Amniotic epithelial cell (primary cell): ENCODE data around the gene SLC7A1.

ENCODE experiments used
- DNase-seq: peaks from one replicate; pipeline ENCODE4 v3.0.0-alpha.2; 2010; ENCODE audit warnings: low read depth

SLC7A1 gene

DNA sequence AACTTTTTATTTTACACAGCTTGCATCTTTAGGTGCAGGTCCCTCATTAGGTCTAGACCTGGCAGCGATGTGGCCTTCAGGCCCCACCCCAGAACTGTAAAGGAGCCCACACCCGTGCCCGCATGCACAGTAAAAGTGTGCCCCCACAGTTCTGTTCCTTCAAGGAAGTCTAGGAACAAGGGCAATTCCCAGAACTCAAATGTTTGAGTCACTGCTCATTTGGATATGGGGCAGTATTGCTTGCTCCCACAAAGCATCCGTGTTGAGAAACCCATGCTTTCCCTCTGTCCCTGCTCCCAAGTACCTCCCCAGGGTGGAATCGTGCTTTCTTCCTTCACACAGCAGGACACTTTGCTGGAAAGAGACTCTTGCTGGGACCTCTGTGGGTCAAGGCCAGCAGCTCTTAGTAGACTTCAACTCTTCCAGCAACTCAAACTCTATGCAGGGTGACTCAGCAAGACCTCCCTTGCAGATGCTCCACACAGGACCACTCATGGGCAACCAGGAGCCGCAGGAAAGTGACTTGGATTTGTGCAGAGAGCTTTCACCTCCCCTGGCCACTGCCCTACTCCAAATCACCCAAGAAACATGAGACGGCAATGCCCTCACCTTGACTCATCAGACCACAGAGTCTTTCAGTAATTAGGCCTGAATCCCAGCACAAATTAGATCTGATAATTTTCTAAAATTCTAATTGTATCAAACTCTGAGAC is 12.3 kb downstream of the SLC7A1 start:
- DNase-seq = peak; percentile 57

DNA sequence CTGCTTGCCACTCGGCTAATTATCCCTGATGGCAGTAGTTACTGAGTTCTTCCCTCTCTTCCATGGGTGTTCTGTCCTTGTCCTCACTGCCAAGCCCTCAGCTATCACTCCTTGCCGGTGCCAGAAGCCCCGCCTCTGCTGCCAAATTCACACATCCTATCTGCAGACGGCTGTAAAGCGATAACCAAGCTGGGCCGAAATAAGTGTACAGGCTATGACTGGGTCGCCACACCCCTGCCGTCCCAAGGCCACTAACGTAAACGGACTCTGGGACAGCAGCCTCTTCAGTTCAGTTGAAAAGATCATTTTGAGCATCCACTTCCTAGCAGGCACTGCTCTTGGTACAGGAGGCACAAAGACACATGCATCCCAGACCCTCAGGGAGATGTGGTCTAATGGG is 13.3 kb downstream of the SLC7A1 start:
- no peak for DNase-seq

DNA sequence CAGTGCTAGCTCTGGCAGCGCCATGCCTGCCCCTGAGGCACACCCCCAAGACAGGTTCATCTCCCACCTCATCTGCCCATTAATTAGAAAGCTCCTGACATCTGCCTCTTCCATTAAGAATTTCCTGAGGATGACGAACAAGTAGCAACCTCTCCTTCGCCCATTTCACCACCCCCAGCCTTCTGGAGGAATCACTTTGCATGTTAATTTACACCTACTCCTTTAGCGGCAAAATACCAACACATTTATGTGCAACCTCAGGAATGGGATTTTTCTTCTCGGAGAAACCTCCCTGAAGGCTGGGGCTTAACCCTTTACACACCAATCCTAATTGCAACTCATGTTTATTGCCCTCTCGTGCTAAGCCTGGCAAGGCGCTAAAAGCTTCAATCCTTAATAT is 13.8 kb downstream of the SLC7A1 start:
- no peak for DNase-seq

DNA sequence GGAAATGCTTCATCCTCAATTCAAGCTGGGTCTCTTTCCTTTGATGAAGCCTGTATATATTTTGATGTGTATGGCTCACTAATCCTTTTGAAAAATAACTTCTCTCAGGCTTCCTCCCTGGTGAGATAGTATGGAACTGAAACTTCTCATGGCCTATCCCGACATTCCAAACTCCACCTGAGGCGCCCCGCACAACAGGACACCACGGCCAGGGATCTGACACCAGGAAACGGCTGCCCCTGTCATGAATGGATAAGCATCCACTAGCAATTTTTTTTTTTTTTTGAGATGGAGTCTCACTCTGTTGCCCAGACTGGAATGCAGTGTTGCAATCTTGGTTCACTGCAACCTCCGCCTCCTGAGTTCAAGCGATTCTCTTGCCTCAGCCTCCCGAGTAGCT is 16.4 kb downstream of the SLC7A1 start:
- DNase-seq = no peak

DNA sequence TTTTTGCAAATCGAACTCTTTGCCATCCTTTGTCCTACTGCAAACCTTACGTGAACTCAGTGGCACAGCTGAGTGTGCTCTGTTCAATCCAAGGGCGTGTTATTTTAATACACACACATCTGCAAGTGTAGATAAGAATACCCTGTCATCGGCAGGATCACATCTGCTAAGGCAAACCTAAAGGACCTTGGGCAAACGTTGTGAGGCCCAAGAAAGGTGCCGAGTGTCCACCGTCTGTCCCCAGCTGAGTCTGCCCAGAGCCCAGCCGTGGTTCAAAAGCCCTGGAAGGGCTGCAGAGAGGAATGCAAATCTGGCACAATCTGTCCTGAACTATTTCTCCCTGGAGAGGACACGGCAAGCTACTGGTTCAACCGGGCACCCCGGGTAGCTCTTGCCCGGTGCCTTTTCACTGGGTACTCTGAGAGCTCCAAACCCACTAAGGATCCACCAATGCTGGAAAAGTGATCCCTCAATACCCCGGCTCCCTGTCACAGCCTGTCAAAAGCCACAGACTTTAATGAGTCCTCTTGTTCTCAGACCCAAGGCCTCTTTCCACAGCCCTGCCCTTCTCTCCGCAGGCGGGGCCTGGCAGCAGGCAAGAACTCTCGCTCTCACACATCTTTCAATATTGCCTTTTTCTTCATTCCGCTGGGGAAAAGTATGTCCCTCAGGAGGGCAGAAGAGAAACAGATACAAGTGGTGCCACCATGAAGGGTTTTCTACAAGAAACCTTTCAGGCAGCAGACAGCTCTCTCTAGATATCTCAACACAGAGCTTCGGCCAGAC is 17.0 kb downstream of the SLC7A1 start:
- DNase-seq = no peak

DNA sequence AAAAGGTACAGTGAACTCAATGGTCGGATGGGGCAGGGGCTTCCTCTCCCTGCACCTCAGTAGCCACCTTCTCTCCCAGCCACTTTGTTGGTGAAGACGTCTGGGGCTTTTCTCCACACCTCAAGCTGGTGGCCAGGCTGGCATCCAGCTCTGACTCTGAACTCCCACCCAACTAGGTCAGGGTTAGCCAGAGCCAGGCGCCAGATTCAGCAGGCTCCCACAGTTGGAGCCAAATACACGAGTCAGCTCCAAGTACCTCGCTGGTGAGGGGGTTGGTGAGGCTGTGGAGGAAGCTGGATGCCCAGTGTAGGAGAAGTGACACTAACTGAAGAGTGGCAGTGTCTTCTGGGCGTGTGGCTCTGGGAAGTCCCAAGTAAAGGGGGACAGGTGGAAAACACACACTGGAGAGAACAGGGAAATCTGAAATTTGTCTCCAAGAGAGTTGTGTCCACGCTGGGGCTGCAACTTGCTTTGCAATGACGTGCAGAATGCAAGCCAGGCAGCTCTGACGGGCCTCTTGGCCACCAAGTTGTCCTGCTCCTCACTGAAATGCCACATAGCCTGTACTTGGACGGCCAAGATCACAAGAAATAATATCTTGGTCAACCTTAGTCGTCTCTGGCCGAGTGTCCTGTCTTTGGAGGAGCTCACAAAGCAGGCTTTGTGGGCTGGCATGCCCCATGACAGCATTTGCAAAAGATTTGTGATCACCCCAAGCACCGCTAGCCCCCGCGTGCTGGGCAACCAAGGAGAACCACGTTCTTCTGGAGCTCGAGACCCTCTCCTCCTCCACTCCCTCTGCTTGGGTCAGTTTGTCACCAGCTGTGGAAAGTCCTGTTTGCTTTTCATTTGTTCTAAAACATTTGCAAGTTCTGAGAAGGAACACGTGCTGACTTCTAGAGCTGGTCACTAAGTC is 18.1 kb downstream of the SLC7A1 start:
- peak; percentile 57 for DNase-seq

DNA sequence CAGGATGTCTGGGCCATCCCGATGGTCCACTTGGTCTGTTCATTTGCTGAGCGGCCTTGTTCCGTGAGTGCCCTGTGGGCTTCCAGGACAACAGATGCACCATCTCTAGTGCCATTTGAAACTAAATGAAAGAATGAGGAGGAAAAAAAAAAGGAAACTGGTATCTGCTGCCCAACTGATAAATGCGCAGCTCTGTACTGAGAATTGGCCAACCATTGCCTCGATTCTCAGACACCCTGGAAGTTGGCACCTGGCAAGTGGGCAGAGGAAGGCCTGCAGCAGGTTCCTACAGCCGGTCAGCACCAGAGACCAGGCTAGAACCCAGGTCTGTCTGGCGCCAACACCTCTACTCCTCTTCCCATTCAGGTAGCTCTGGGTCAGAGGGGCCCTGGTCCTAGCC is 18.9 kb downstream of the SLC7A1 start:
- no peak for DNase-seq

DNA sequence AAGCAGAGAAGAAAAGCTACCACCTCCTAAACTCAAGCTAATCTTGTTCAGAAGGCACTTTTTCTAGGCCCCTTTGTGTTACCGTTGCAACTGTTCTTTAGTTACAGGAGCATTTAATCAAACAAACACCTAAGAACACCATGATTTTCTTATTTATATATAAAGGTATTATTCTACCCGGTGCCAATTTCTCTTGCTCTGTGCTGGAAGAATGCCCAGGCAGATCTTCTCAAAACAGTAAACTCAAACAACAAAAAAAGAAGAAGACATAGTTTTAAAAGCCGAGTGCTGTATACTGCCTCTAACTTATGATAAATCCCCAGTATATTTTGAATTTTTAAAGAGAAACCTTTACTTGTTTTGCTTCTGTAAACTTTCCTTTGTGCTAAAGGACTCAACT is 20.4 kb downstream of the SLC7A1 start:
- no peak for DNase-seq

DNA sequence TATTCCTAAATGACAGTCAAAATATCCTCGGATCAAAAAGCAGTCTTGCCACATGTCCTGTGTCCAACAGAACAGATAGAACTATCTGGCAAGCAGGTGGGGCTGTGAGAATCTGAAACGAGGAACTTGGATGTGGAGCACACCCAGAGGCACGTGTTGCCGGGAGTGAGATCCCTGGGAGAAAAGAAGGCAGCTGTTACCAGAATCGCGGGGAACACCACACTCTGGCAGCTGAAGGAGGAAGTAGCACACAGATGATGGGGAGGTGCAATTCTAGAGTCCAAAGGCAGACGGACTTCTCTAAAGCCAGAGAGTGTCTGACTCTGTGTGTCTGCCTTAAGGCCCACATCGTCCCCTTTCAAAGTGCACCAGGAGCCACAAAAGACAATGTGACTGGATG is 22.3 kb downstream of the SLC7A1 start:
- no peak for DNase-seq

DNA sequence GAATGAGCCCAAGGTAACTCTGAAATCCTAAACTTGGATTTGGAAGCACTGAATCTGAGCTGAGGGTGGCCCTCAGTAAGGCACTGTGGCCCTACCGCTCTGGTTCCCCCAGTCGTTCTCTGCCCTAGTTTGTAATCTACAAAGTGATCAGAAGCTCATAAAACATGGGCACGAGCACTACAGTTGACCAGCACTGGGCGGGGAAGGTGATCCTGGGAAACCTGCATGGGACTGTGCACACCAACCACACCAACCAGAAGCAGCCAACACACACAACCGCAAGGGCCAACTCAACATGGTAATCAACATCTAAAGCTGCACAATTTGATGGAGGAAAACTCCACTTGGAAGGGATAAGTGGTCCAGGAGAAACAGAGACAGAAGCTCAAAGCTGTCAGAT is 22.9 kb downstream of the SLC7A1 start:
- no peak for DNase-seq

DNA sequence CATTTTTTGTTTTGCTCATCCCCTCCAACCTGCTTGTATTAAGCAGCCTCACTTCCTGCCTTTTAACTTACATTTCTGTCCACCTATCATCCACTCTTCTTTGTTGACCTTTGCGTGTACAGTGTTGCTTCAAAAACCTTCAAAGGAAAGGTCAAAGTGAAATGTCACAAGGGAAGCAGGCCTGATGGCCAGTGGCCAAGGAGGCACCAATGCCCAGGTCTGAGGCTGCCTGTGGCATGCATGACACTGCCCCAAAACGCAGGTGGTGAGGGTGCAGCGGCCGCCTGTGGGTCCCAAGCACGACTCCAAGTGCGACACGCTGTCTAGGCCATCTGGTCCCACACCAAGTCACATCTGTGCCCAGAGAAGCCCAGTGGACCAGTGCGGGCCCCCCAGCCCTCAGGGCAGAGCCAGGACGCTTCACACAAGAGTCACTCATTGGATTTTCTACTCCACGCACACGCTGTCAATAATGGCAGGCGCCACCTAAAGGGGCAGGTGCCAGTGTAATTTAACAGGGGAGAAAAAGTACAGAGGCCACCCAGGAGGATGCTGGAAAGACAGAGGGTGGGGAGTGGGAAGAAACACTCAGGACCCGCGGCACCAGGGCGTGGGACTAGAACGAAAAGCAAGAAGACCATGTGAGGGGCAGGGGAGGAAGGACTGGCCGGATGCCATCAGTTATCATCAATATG is 23.5 kb downstream of the SLC7A1 start:
- no peak for DNase-seq

DNA sequence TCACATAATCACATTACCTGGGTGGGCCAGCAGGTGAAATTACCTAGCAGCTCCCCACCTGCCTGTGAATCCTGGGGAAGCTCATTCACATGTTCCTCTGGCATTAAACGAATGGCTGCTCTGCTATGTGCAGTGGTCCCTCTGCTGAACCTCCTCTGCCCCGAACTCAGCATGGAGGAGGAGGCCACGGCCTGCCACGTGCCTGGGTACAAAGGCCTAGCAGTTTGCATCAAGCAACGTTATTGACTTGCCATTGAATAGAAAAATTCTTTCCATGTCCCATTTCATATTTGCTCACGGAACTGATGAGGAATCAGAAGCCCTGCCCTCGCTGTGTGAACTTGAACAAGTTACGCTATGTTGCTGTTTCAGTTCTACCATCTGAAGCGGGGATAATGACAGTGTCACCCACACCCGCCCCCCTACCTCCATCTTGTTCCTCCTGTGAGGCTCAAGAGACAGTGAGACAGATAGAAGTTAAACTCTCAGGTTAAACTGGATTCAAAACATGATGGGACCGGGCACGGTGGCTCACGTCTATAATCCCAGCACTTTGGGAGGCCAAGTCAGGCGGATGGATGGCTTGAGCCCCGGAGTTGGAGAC is 25.3 kb downstream of the SLC7A1 start:
- no peak for DNase-seq

DNA sequence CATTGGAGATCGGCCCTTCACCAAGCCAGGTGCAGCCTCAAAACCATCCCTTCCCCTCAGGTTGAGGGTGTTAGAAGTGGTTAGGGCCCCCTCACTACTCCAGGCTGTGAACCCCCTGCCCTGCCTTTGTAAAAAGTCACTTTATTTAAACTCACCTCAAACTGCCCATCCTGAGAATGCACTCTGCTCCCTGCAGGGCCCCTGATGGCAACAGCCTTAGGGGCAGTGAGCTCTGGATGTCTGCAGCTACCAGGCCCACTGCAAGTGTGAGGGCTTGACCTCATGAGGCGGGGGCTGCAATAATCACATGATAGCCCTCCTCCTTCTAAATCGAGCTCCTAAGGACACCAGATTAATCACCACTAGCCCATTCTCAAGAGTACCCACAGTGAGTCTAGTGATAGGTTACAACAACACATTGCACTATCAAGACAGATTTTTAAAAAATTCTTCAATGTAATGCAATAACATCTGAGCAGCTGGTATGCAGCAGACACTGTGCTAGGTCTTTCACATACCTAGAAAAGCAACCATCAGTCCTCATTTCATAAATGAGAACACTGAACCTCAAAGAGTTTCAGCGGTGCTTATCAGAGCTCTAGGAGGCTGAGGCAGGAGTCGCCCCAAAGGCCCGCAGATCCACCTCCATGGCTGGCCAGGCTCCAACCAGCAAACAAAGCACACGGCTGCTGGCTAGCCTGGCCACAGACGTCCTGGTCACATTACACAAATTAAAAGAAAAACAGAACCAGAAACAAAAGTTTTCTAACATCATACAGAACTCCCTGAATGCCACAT is 26.0 kb downstream of the SLC7A1 start:
- DNase-seq = peak; percentile 52

DNA sequence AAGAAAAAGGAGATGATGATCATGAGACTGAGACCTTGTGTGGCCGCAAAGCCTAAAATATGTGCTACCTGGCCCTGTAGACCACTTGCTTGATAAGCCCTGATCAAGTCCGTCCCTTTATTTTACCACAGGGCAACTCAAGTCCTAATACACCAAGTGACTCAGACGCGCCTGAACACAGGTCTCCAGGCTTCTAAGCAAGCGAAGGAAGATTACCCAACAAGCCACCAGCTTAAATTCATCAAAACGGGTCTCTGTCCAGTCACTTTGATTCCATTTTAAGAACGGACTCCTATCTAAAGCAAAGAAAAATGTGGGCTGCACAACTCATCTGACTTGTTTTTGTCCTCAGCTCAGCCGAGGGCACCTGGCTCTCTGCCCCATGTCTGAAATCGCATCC is 26.8 kb downstream of the SLC7A1 start:
- peak; percentile 43 for DNase-seq

DNA sequence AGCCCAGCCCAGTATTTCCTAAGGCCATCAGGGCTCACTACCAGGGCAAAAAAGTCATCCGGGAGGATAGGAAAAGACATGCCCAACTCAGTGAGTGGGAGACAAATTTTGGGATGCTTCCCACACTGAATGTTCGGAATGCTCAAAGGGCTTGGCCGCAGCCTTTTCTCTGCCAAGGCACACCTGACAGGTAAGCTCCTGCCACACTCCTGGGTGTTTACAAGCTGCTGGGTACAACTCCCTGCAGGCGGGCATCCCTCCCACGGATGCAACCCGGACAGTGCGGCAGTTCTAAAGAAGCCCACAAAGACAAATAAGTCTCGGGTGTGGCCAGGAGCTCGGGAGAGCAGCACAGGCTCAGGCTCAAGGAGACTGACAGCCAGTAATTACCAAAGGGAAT is 28.1 kb downstream of the SLC7A1 start:
- DNase-seq = no peak

DNA sequence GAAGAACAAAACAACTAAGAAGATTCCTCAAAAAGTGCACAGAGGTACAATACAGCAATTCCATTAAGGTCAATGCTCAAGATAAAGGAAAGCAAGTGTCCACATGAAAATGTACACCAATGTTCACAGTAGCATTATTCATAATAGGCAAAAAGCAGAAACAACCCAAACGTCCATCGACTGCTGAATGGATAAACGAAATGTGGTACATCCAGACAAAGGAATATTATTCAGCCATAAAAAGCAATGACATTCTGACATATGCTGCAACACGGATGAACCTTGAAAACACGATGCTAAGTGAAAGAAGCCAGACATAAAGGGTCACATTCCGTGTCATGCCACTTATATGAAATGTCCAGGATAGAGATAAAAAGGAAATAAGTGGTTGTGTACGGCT is 29.3 kb downstream of the SLC7A1 start:
- no peak for DNase-seq

DNA sequence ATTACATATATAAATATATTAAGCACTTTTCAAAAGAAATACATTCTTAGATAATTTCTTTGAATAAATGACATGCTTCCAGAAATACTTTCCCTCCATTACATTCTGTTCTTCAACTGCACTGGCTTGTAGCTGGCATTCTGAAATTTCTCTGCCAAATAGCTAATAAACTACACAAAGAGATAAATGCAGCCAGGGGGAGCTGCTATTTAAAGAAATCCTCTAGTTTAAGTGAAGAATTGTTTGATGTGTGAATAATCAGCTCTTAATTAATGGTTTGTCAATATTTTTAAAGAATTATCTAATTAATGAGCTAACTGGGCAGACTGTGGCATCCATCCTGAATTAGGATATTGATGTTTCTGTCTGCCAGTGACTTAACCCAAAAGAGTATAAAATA is 30.7 kb downstream of the SLC7A1 start:
- DNase-seq = no peak

DNA sequence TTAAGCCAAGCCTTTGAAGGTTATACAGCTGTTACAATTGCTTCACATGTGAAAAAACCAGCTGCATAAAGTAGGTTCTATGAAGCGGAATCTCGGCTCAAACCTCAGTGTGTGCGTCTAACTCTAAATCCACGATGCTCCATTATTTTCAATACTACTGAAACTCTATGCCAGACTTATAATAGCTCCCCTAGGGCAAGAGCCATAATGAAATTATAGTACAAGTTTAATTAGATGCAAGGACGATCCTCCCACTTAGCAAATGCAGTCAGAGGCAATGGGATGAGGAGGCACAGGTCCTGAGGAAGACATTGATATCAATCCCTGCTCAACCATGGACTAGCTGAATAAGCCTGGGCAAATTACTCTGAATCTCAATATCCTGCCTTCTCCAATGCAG is 31.1 kb downstream of the SLC7A1 start:
- DNase-seq = no peak

DNA sequence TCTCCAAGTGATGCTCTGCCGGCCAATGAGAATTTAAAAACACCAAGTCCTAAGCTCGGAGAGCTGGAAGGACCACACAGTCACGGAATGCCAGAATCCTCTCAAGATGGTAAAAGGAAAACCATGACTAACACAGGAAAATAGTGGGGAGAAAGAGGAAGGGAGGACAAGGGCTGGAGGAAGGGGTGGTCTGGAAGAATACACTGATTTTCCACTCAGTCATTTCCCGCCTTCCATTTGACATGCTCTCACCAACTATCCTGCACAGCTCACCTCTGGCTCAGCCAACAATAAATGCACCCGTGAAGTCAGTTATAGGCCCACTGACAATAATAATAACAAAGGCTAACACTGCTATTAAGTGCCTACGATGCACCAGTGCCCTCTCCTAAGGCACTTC is 31.5 kb downstream of the SLC7A1 start:
- no peak for DNase-seq

DNA sequence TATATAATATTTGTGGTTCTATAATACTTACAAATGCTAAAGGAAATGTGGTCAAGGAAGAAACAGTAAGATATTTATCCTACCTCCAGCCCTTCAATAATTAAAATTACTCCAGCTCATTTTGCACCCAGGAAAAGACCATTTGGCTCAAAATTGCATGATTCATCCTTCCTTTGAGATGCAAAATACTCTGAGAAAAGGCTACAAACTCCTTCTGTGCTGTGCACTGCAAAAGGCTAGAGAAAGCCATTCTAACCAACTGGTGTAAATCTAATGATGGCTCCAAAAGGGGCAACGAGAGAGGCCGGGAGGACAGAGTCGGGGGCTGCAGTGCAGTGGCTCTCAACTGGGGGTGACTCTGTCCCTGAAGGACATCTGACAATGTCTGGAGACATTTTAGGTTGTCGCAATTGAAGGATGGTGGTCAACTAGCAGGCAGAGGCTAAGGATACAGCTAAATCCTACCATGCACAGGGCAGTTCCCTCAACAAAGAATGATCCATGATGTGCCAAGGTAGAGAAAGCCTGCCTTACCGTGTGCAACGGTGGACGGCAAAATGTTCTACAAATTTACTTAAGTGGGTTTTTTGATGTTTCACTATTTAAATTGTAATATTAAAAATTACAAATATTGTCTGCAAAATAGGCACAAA is 32.6 kb downstream of the SLC7A1 start:
- no peak for DNase-seq
